ENCODE data around the gene CTDSP2. TPM values are rescaled to one million over a fixed set of nuclear protein-coding genes. Genes with fewer than 3 reads are reported as not detected.
"Not testable (repeated sequence)": the region's sequence is repeated elsewhere in the genome, so short reads cannot be mapped to it uniquely, and the experiment has no call there.

CTDSP2 gene
- total RNA-seq, 2 experiments from 2014 or later = 44.2 to 118 TPM

DNA sequence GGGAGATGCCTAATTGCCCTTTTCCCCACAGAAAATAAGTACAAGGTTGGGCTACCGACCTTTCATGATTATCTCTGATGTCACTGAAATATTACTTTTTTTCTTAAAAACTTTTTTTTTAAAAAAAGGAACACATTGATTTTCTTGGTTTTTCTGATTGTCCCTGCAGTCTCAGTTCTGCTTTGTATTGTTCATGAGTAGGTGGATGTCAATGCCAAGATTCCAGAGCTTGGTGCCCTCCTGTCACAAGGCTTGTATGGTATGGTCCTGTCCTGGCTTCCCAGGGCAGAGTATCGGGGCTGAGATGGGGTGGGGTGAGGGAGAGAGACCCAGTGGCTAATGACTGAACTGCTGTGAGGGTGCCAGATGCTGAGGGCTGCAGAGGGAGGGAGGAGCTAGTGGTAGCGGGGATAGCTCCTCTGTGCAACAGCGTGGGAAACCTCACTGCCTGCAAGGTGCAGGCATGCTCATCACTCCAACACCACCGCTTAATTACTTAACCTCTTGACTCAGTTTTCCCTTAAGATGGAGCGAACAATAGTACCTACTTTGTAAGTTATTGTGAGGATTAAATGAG is 4.4 kb upstream of the CTDSP2 start:
- Histone ChIP-seq H3K36me3 (ENCODE audit: insufficient read depth, low read length) (no peaks in the 10 kb centered on the region), H3K9me2 (ENCODE audit: insufficient read depth, low read length) (no peaks in the 10 kb centered on the region), H3K4me3 (ENCODE audit: low read depth, low read length, poor library complexity, severe bottlenecking) (no peak overlapping the region), H3K9me3 (ENCODE audit: low read length) (no peaks in the 10 kb centered on the region), H2AFZ (ENCODE audit: low read length) (no peak overlapping the region), H3K79me2 (ENCODE audit: insufficient read depth, low read depth, low read length) (peaks cover 2% of the 10 kb centered on the region; the same call in 1 of the 2 replicates), H3K4me2 (ENCODE audit: low read length) (no peak overlapping the region), H3K27ac (ENCODE audit: low read depth, low read length, poor library complexity, severe bottlenecking) (no peak overlapping the region), H4K20me1 (ENCODE audit: insufficient read depth, low read length) (no peaks in the 10 kb centered on the region), H3K4me1 (ENCODE audit: insufficient read depth, low read length, poor library complexity, severe bottlenecking) (peaks cover 13% of the 10 kb centered on the region)
- POLR2A ChIA-PET = interaction anchor here (0.7 to 1.6 kb wide), 4 partner anchors 13 to 99 kb away, joined by 3 to 6 read pairs (median 3); no protein-coding TSS in a partner anchor
- intact Hi-C loops (cut with micrococcal nuclease; ENCODE audit: unreplicated experiment) = no loop called here
- no TSS peak for BruUV-seq (replicated peaks)
- peak; percentile 36 for DNase-seq (ENCODE audit: low spot score)
- CTCF ChIA-PET (ENCODE audit: unreplicated experiment) = interaction anchor here (0.7 to 2.2 kb wide), 4 partner anchors 17 to 435 kb away, joined by 3 to 8 read pairs (median 6); no protein-coding TSS in a partner anchor
- TF ChIP-seq, protein P1, sequence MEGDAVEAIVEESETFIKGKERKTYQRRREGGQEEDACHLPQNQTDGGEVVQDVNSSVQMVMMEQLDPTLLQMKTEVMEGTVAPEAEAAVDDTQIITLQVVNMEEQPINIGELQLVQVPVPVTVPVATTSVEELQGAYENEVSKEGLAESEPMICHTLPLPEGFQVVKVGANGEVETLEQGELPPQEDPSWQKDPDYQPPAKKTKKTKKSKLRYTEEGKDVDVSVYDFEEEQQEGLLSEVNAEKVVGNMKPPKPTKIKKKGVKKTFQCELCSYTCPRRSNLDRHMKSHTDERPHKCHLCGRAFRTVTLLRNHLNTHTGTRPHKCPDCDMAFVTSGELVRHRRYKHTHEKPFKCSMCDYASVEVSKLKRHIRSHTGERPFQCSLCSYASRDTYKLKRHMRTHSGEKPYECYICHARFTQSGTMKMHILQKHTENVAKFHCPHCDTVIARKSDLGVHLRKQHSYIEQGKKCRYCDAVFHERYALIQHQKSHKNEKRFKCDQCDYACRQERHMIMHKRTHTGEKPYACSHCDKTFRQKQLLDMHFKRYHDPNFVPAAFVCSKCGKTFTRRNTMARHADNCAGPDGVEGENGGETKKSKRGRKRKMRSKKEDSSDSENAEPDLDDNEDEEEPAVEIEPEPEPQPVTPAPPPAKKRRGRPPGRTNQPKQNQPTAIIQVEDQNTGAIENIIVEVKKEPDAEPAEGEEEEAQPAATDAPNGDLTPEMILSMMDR (conservative IDR thresholded peaks at IDR 0.05; ENCODE audit: low read length) = no peak
- no peak for TF ChIP-seq EZH2phosphoT487 (IDR thresholded peaks at IDR 0.05; ENCODE audit: borderline replicate concordance, low read depth, low read length)

DNA sequence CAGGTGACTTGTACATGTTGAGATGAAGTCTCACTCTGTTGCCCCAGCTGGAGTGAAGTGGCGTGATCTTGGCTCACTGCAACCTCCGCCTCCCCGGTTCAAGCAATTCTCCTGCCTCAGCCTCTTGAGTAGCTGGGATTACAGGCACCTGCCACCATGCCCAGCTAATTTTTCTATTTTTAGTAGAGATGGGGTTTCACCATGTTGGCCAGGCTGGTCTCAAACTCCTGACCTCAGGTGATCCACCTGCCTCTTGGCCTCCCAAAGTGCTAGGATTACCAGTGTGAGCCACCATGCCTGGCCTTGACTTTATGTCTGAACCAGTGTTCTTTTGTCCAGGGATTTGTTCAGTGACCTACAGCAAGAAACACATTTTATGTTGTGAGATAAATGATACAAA is 2.9 kb upstream of the CTDSP2 start:
- H3K27ac ChIP-seq (ENCODE audit: low read depth, low read length, poor library complexity, severe bottlenecking); H3K4me3 ChIP-seq (ENCODE audit: low read depth, low read length, poor library complexity, severe bottlenecking); intact Hi-C loops (cut with micrococcal nuclease; ENCODE audit: unreplicated experiment); DNase-seq (ENCODE audit: low spot score); H3K4me2 ChIP-seq (ENCODE audit: low read length); H4K20me1 ChIP-seq (ENCODE audit: insufficient read depth, low read length); H3K9me2 ChIP-seq (ENCODE audit: insufficient read depth, low read length); H3K9me3 ChIP-seq (ENCODE audit: low read length); CTCF ChIA-PET (ENCODE audit: unreplicated experiment); BruUV-seq (replicated peaks); H3K36me3 ChIP-seq (ENCODE audit: insufficient read depth, low read length); H2AFZ ChIP-seq (ENCODE audit: low read length): not testable (repeated sequence)
- peaks cover 18% of the 10 kb centered on the region for H3K4me1 ChIP-seq (ENCODE audit: insufficient read depth, low read length, poor library complexity, severe bottlenecking)
- POLR2A ChIA-PET = interaction anchor here (9.6 kb wide), 1 partner anchor 47 kb away, joined by 153 read pairs; no protein-coding TSS in a partner anchor
- peaks cover 16% of the 10 kb centered on the region for H3K79me2 ChIP-seq (ENCODE audit: insufficient read depth, low read depth, low read length)

DNA sequence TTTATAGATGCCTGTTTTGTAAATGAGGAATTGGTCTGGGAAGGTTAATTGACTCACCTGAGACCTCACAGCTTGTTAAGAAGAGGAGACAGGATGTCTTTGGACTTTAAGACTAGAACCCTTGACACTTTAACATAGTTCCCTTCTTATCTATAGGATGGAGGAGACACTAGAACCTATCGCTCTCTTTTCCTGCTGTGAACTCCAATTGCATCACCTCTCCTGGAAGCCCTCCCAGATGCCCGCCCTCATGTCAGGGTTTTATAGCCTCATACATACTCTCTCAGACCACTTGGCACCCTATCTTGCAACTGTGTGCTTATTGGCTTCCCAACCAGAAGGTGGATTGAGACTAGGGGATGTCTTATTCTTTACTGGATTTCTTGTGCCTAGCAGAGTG is 2.5 kb upstream of the CTDSP2 start:
- intact Hi-C loops (cut with micrococcal nuclease; ENCODE audit: unreplicated experiment) = no loop called here
- TF ChIP-seq EZH2phosphoT487 (IDR thresholded peaks at IDR 0.05; ENCODE audit: borderline replicate concordance, low read depth, low read length) = no peak
- TF ChIP-seq, protein P1 (conservative IDR thresholded peaks at IDR 0.05; ENCODE audit: low read length) = no peak
- Histone ChIP-seq H4K20me1 (ENCODE audit: insufficient read depth, low read length) (peaks cover 4% of the 10 kb centered on the region), H3K9me3 (ENCODE audit: low read length) (no peaks in the 10 kb centered on the region), H3K36me3 (ENCODE audit: insufficient read depth, low read length) (no peaks in the 10 kb centered on the region), H3K4me3 (ENCODE audit: low read depth, low read length, poor library complexity, severe bottlenecking) (no peak overlapping the region), H3K4me1 (ENCODE audit: insufficient read depth, low read length, poor library complexity, severe bottlenecking) (peaks cover 22% of the 10 kb centered on the region), H2AFZ (ENCODE audit: low read length) (no peak overlapping the region), H3K4me2 (ENCODE audit: low read length) (no peak overlapping the region), H3K9me2 (ENCODE audit: insufficient read depth, low read length) (no peaks in the 10 kb centered on the region), H3K27ac (ENCODE audit: low read depth, low read length, poor library complexity, severe bottlenecking) (no peak overlapping the region), H3K79me2 (ENCODE audit: insufficient read depth, low read depth, low read length) (peaks cover 20% of the 10 kb centered on the region)
- POLR2A ChIA-PET = interaction anchor here (1.5 to 9.6 kb wide), 2 partner anchors 48 to 55 kb away, joined by 4 to 153 read pairs; no protein-coding TSS in a partner anchor
- CTCF ChIA-PET (ENCODE audit: unreplicated experiment) = no interaction called here
- no TSS peak for BruUV-seq (replicated peaks)
- DNase-seq (ENCODE audit: low spot score) = no peak
